Measurements from ENCODE around the gene TBC1D1.

TBC1D1 gene

DNA sequence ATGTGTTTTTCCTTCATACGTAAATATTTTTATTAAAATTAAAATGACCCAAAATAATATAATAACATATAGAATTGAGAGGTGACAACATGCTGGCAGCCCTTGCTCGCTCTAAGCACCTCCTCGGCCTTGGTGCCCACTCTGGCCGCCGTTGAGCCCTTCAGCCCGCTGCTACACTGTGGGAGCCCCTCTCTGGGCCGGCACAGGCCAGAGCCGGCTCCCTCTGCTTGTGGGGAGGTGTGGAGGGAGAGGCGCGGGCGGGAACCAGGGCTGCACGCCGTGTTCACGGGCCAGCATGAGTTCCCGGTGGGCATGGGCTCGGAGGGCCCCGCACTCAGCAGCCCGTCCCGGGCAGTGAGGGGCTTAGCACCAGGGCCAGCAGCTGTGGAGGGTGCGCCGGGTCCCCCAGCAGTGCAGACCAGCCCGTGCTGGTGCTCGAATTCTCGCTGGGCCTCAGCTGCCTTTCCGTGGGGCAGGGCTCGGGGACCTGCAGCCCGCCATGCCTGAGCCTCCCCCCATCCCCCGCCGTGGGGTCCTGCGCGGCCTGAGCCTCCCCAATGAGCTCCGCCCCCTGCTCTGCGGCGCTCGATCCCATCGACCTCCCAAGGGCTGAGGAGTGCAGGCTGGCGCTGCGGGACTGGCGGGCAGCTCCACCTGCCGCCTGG is 291.6 kb downstream of the TBC1D1 start:
- no peak for DNase-seq

DNA sequence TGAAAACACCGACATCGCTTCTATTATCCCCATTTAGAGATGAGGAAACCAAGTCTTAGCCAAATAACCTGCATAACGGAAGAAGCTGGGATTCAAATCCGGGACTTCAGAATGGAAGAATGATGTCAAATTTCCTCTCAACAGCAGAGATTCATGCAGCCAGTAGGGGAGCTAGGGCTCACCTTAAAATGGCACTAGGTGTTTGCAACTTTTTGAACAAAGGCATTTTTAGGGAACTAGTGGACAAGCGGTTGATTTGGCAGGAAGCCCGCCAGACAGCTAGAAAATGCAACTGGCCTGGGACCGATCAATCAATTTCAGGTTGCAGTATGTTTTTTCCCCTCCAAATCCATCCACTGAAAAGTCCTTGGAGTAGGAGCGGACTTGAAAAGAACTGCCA is 293.5 kb downstream of the TBC1D1 start:
- DNase-seq: no peak

DNA sequence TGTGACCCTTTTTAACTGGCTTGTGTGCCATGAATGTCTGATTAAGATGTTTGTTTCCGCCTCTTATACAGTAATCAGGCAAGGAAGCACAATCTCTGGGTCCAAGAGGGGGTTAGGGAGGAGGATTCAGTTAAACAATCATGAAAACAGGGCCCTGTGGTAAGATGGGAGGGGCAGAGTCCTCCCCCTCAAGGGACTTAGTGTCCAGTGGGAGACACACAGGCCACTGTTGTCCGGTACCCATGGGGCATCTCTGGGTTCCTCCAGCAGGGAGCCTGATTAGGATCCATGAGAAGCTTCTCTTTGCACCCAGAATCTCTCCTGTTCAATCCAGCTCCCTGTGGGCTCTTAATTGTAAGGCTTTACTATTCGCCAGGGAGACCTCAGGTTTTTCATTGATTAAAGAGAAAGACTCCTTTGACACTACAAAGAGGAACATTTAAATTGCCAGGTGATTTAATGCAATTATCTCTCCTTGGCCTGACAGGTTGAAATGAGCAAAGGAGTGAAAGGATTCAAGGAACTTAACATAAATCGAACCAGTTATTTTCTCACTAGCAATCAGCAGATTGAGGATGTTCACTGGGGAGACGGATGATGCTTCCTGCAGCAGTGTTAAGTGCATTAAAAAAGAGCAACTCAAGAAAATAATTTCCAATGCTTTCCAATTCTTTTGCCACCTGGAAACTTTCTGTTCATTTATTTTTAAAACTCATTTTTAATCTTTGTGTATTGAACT is 294.7 kb downstream of the TBC1D1 start:
- DNase-seq: no peak

DNA sequence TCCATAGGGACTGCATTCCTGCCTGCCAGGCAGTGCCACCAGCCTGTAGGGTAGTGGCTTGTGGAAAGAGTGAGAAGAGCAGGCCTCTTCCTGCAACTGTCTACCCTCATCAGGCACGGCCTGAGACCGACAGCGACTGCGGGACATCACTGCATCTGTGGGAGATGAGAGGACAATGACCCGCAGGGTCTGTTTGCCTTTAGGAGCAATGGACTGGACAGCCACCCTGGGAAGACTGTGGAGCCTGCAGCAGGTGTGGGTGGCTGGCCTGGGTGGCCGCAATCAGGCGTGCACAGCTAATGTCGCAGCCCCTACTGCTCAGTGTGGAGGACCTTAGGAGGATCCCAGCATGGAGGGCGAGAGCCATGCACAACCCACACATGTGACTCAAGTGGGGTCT is 297.3 kb downstream of the TBC1D1 start:
- DNase-seq: no peak

GRCh38 chr4:38188631-38189101 is 297.8 kb downstream of the TBC1D1 start:
- no peak for DNase-seq
